Loucy (cell line): ENCODE measurements around the gene DCDC2B.

Experiments
- EZH2phosphoT487 ChIP-seq: fragments of 200-600 bp; IDR thresholded peaks from 2 replicates; pipeline ENCODE4 v1.6.1; 2018; ENCODE audit warnings: antibody characterized with exemption, mild to moderate bottlenecking, moderate library complexity, borderline replicate concordance
- TF ChIP-seq, protein P1 (sequence below): fragments of 200-600 bp; sonication (generic); conservative IDR thresholded peaks from 2 replicates; pipeline ENCODE4 v1.5.1; 2014; ENCODE audit warnings: mild to moderate bottlenecking, antibody characterized with exemption, low read length

DNA sequence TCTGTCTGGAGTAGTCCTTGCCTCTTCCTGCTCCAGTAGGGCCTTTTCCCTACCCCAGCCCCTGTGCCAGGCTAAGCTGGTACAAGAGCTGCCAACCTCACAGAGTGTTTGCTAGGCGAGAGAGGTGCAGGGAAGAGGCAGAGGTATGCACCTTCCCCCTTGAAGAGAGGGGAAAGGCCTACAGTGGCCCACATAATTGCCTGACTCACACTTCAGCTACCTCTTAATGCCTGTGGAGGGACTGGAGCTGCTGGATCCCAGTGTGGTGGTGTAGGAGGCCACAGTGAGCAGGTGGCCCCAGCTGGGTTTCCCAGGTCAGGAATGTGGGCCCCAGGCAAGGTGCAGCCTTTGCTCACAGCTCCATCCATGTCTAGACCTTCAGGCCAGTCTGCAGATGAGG is 11.8 kb upstream of the DCDC2B start:
- TF ChIP-seq, protein P1, sequence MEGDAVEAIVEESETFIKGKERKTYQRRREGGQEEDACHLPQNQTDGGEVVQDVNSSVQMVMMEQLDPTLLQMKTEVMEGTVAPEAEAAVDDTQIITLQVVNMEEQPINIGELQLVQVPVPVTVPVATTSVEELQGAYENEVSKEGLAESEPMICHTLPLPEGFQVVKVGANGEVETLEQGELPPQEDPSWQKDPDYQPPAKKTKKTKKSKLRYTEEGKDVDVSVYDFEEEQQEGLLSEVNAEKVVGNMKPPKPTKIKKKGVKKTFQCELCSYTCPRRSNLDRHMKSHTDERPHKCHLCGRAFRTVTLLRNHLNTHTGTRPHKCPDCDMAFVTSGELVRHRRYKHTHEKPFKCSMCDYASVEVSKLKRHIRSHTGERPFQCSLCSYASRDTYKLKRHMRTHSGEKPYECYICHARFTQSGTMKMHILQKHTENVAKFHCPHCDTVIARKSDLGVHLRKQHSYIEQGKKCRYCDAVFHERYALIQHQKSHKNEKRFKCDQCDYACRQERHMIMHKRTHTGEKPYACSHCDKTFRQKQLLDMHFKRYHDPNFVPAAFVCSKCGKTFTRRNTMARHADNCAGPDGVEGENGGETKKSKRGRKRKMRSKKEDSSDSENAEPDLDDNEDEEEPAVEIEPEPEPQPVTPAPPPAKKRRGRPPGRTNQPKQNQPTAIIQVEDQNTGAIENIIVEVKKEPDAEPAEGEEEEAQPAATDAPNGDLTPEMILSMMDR, result no peak
- no peak for TF ChIP-seq EZH2phosphoT487
